ENCODE data around the gene ZNF525. TPM values are rescaled to one million over a fixed set of nuclear protein-coding genes. Genes with fewer than 3 reads are reported as not detected.
"Not testable (repeated sequence)": the region's sequence is repeated elsewhere in the genome, so short reads cannot be mapped to it uniquely, and the experiment has no call there.

Gene ZNF525
- total RNA-seq, 1 experiment from 2014 or later: 6.3 TPM

DNA sequence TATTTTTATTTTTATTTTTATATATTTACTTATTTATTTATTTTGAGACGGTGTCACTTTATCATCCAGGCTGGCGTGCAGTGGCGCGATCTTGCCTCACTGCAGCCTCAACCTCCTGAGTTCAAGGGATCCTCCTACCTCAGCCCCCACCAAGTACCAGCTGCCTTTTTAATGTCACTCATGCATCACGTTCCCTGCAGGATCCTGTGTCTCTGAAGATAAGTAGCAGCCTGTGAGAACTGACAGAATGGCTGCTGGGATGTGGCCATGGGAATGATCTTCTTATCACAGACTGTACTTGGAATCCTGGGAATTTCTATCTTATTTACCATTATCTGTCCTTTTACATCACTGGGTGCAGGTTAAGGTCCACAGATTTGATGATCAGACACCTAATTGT is 57.0 kb downstream of the ZNF525 start:
- no peaks in the 10 kb centered on the region for H3K4me1 ChIP-seq (replicated peaks)
- DNase-seq (ENCODE audit: low read depth in 1 of 2, low spot score in 2 of 2): no peak
- no peaks in the 10 kb centered on the region for H3K27me3 ChIP-seq (replicated peaks)
- peaks cover 4% of the 10 kb centered on the region; the same call in 1 of the 2 replicates for H3K9me3 ChIP-seq (replicated peaks)
- no peak overlapping the region for H3K4me3 ChIP-seq
- no peak overlapping the region for H3K27ac ChIP-seq
- no peaks in the 10 kb centered on the region for H3K36me3 ChIP-seq

- not testable (repeated sequence) for H3K9me3 ChIP-seq (replicated peaks); H3K27me3 ChIP-seq (replicated peaks); H3K4me3 ChIP-seq; H3K36me3 ChIP-seq; H3K27ac ChIP-seq; DNase-seq (ENCODE audit: low read depth in 1 of 2, low spot score in 2 of 2); H3K4me1 ChIP-seq (replicated peaks)
Measured at GRCh38 chr19:53423074-53423473, 57.6 kb downstream of the ZNF525 start.

DNA sequence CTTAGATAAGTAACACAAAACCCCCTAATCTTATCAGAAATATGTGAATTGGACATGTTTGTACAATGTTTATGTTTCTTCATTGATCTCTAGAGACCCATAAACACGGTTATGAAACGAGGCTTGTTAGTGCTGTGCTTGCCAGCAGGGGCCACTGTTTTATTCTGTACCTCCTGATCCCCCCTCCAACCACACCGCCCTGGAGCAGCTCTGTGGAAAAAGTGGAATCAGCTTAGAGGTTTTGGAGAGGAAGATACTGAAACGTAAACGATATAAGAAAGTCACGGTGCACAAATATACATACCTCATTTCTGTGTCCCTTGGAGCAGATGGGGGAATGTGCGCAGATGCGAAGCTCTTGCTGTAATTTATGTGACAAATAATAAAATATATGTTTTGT is 58.2 kb downstream of the ZNF525 start:
- not testable (repeated sequence) for H3K4me3 ChIP-seq; H3K36me3 ChIP-seq; DNase-seq (ENCODE audit: low read depth in 1 of 2, low spot score in 2 of 2)

DNA sequence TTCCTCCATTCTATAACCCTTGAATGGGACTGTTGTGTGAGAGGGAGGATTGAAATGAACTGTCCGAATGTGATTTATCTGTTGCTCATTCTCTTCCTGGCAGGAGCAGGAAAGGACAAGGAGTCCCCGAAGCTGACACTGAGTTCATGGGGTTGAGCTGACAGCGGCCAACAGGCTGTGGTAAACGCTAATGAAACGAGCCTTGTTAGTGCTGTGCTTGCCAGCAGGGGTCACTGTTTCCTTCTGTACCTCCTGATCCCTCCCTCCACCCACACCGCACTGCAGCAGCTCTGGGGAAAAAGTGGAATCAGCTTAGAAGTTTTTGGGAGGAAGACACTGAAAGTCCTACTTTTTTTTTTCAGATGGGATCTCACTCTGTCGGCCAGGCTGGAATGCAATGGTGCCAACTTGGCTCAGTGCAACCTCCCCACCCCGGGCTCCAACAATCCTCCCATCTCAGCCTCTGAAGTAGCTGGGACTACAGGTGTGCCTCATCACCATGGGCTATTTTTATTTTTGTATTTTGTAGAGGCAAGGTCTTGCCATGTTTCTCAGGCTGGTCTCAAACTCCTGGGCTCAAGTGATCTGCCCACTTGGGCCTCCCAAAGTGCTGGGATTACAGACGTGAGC is 59.6 kb downstream of the ZNF525 start:
- no peak overlapping the region for H3K4me3 ChIP-seq
- H3K9me3 ChIP-seq (replicated peaks): peaks cover 4% of the 10 kb centered on the region; the same call in 1 of the 2 replicates
- no peaks in the 10 kb centered on the region for H3K27me3 ChIP-seq (replicated peaks)
- H3K27ac ChIP-seq: no peak overlapping the region
- no peak for DNase-seq (ENCODE audit: low read depth in 1 of 2, low spot score in 2 of 2)
- no peaks in the 10 kb centered on the region for H3K36me3 ChIP-seq
- H3K4me1 ChIP-seq (replicated peaks): no peaks in the 10 kb centered on the region

More for the DNA sequence above, 58.2 kb downstream of the ZNF525 start:
- not testable (repeated sequence) for H3K27me3 ChIP-seq (replicated peaks); H3K9me3 ChIP-seq (replicated peaks); H3K27ac ChIP-seq; H3K4me1 ChIP-seq (replicated peaks)

DNA sequence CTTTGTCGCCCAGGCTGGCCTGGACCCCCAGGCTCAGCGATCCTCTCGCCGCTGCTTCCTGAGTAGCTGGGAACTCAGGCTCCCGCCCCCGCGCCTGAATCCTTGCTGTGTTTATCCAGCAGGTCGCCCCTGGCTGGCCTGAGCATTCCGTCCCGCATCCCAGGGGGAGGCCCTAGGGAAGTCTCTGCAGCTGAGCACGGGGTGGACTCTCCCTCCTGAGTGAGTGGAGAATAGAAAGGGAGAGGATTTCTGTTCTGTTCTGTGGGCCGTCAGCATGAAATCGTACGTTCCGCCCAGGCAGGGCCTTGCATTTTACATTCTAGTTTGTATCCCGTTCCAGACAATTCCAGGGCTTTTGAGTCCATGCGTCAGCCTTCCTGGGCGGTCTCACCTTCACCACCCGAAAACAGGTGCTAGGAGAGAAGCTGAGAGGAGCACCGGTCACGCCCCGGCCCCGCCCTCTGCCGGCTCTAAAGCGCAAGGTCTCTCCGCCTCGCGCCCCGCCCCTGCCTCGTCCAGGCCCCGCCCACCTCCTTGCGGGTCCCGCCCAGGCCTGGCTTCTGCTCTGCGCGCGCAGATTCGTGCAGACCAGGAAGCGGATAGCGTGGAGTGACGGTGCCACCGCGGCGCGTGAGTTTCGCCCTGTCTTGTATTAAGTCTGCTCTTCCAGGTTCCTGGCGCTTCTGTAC is 66.0 kb downstream of the ZNF525 start, which contains the start of gene ZNF761:
Gene ZNF761, plus strand, starts transcription at position 586 of the 689 bp plus-strand sequence. CDS start 15,285 bp downstream, outside the sequence.
- Histone ChIP-seq H3K9me3 (replicated peaks) (no peaks in the 10 kb centered on the region), H3K4me1 (replicated peaks) (peaks cover 4% of the 10 kb centered on the region), H3K36me3 (peaks cover 13% of the 10 kb centered on the region), H3K27ac (no peak within 1 kb of the TSS), H3K27me3 (replicated peaks) (no peaks in the 10 kb centered on the region), H3K4me3 (peak within 1 kb of the TSS; percentile 56)
- peak; percentile 76 to 88 for DNase-seq (ENCODE audit: low read depth in 1 of 2, low spot score in 2 of 2)

- peaks cover 4% of the 10 kb centered on the region for H3K4me1 ChIP-seq (replicated peaks)
- no peaks in the 10 kb centered on the region for H3K9me3 ChIP-seq (replicated peaks)
- no peaks in the 10 kb centered on the region for H3K27me3 ChIP-seq (replicated peaks)
- peaks cover 16% of the 10 kb centered on the region for H3K36me3 ChIP-seq
- H3K27ac ChIP-seq: no peak overlapping the region
- peak in 1 of 2 experiments; percentile 44 for DNase-seq (ENCODE audit: low read depth in 1 of 2, low spot score in 2 of 2)
- H3K4me3 ChIP-seq: peak overlapping the region; percentile 56
Measured at GRCh38 chr19:53432088-53432661, 66.7 kb downstream of the ZNF525 start.

Other genes starting within 250 kb of the ZNF525 start
- 3.2 and 9.7 TPM in 2 replicates for gene ZNF415, start 232.8 kb upstream of the ZNF525 start, total RNA-seq (2014; rRNA removed; shearing (Covaris generic))
- gene ZNF347, start 206.7 kb upstream of the ZNF525 start, total RNA-seq (2014; rRNA removed; shearing (Covaris generic)): 7.0 and 8.4 TPM in 2 replicates
- 0.69 and 3.0 TPM in 2 replicates for gene ZNF665, start 172.3 kb upstream of the ZNF525 start, total RNA-seq (2014; rRNA removed; shearing (Covaris generic))
- 1.9 and 5.4 TPM in 2 replicates for gene ZNF677, start 110.8 kb upstream of the ZNF525 start, total RNA-seq (2014; rRNA removed; shearing (Covaris generic))
- not detected in 2 replicates for gene VN1R2, start 107.4 kb upstream of the ZNF525 start, total RNA-seq (2014; rRNA removed; shearing (Covaris generic))
- not detected in 2 replicates for gene VN1R4, start 98.0 kb upstream of the ZNF525 start, total RNA-seq (2014; rRNA removed; shearing (Covaris generic))
- 7.6 and 9.5 TPM in 2 replicates for gene ZNF845, start 32.0 kb upstream of the ZNF525 start, total RNA-seq (2014; rRNA removed; shearing (Covaris generic))
- 6.8 and 13.7 TPM in 2 replicates for gene ZNF765, start 29.4 kb downstream of the ZNF525 start, total RNA-seq (2014; rRNA removed; shearing (Covaris generic))
- 9.7 and 11.3 TPM in 2 replicates for gene ZNF761, start 66.3 kb downstream of the ZNF525 start, total RNA-seq (2014; rRNA removed; shearing (Covaris generic))
- gene ZNF813, start 102.0 kb downstream of the ZNF525 start, total RNA-seq (2014; rRNA removed; shearing (Covaris generic)): 0.88 and 2.9 TPM in 2 replicates
- gene ZNF331, start 172.4 kb downstream of the ZNF525 start, total RNA-seq (2014; rRNA removed; shearing (Covaris generic)): 4.8 and 7.4 TPM in 2 replicates

Data from SJSA1 (cell line).